T follicular helper cell (primary cell): Measurements from ENCODE around the gene LYPD6B.

Experiments
- DNase-seq: peaks from one replicate; pipeline ENCODE4 v3.0.0-alpha.2; 2020; ENCODE audit warnings: low read depth

The LYPD6B gene

GRCh38 chr2:149076863-149077412 is 38.4 kb downstream of the LYPD6B start:
- DNase-seq = no peak

- no peak for DNase-seq
Observed at GRCh38 chr2:149077861-149078260, 39.4 kb downstream of the LYPD6B start.

GRCh38 chr2:149080099-149080498 is 41.6 kb downstream of the LYPD6B start:
- no peak for DNase-seq

- no peak for DNase-seq
Observed at GRCh38 chr2:149080971-149081370, 42.5 kb downstream of the LYPD6B start.

- no peak for DNase-seq
Observed at GRCh38 chr2:149082079-149082478, 43.6 kb downstream of the LYPD6B start.

GRCh38 chr2:149082735-149083134 is 44.2 kb downstream of the LYPD6B start:
- DNase-seq = no peak

DNA sequence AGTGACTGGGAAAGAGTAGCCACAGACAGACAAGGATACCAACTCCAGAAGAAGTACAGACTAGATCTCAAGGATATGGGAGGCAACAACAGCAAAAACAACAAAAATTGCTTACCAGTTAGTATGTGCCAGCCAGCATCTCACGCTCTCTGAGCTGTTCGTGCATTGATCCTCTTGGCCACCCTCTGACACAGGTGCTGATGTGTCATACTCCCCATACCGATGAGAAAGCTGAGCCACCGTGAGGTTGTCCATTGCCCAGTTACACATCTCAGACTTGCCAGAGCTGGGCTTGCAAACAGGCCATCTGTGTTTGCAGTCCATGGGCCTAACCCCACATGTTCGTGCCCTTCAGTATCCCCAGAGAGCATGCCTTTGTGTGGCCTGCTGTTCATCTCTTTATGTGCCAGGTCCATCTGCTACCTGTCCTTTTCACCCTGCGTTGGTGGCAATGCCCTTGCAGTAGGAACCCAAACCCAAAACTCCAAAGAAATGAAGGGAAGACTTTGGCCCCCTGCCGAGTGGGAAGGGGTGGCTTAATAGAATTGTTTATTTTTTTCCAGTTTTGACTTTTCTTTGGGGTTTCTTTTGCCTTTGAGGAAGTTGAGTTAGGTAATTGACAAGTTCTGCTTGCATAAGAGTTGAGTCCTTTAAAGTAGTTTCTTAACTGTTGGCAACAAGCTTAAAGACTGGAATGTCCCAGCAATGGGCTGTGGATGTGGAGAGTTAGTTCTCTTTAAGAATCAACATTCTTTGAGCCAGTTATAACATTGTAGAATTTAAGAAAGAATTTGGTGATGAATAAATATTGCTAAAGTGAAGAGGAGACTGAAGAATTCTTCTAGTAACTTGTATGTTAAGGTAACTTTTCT is 46.7 kb downstream of the LYPD6B start:
- no peak for DNase-seq

DNA sequence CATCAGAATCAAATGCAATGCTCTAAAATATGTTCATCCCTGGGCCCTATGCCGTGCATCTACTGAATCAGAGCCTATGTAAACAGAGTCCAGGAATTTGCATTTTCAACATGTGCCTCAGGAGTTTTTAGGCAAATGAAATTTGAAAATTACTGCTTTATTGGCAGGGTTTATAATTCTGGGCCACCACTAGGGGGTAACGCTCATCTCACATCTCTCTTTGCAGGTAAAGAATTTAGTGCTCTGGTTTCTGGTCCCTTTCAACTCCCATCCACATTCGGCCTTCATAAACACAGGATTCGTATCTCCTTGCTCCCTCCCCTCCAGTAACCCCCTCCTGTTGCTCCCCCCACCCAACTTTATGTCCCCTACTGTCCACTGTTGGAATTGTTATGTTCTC is 49.3 kb downstream of the LYPD6B start:
- no peak for DNase-seq

DNA sequence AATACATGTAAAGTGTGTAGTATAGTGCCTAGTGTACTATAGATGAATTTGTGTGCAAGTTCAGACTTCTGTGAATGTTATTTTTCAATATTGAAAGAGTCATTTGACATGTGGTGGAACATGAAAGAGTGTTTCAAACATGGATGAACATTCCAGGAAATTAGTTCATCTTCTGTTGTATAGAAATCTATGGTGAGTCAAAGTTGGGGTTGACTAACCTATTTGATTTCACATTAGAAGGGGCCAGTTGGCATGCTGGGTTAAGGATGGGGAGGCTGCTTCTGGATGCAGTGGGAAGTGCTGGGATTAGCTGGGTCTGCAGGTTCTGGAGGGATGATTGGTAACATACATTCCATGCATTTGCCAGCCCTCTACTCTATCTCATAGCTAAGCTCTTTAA is 50.6 kb downstream of the LYPD6B start:
- no peak for DNase-seq

- DNase-seq = no peak
Observed at GRCh38 chr2:149090706-149091105, 52.2 kb downstream of the LYPD6B start.

- DNase-seq = no peak
Observed at GRCh38 chr2:149093579-149093978, 55.1 kb downstream of the LYPD6B start.

GRCh38 chr2:149094217-149095015 is 55.9 kb downstream of the LYPD6B start:
- DNase-seq = no peak

- no peak for DNase-seq
Observed at GRCh38 chr2:149098701-149099100, 60.2 kb downstream of the LYPD6B start.

DNA sequence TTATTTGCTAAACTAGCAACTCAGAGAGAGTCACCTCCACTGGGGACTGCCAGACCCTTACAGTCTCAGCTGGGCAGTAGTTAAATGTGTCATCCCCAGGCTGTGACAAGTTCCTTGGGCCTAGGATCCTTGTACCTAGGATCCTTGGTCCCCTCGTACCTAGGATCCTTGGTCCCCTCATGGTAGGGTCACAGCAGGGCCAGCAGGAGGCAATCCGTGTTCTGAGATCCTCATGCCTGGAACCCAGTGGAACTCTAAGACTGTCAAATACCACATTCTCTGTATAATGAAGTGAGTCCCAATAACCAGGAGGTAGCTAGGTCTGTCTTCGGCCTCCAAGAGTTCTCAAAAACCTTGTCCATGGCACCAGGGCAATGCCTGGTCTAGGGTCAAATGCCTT is 60.8 kb downstream of the LYPD6B start:
- DNase-seq = no peak

DNA sequence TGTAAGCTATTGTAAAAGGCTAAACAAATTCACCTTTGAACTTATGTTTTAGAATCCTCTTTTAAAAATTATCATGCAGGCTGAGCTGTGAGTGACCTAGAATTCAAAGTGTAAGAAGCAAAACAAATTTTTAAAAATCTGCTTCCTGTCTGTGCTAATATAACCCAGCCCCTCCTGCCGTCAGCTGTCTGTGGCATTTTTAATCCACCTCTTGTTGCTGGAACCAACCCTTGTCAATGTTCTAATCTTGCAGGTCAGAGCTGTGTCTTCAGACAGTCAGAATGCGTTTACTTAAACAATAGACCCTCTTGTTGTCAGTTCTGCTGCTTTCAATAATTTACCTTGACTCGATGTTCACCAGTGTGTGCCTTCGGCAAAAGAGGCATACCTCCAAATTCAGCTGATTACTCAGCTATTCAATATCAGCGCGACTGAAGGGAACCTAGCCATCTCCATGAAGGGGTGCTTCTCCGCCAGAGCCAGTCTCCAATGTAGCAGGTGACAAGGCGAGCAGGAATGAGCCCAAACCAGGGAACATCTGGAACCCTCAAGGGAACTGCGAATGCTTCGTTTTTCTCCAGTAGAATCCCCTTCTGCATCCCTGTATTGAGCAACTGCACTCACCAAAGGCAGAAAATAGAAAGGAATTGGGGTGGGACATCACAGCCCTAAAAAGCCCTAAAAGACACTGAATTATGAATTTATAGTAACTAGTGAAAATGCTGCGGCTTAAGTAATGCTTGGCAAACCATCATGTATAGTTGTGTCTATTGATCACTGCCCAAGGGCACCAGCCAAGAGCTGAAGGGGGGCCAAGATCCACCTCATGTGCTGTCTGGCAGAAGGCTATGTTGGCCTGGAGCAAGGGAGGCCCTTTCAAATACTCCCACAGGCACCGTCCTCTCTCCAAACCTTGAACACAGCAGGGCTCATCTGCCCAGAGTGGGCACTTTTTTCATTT is 62.5 kb downstream of the LYPD6B start:
- DNase-seq = no peak

DNA sequence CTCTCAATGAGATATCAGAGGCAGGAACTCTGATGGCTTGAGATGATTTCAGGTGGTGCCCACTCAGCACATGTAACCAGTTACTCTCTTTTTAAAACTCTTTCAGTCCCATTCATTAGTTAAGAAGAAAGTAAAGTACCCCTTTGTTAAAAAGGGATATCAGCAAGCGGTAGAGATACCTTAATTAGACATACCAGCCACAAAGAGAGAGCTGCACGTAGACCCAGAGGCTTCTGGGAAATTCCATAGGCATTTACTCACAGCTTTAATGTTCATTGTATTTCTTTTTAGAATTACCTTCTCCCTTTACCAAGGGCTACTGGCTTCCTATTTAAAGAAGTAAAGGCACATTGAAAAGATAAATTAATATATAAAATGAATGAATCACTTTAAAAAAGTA is 63.3 kb downstream of the LYPD6B start:
- no peak for DNase-seq

DNA sequence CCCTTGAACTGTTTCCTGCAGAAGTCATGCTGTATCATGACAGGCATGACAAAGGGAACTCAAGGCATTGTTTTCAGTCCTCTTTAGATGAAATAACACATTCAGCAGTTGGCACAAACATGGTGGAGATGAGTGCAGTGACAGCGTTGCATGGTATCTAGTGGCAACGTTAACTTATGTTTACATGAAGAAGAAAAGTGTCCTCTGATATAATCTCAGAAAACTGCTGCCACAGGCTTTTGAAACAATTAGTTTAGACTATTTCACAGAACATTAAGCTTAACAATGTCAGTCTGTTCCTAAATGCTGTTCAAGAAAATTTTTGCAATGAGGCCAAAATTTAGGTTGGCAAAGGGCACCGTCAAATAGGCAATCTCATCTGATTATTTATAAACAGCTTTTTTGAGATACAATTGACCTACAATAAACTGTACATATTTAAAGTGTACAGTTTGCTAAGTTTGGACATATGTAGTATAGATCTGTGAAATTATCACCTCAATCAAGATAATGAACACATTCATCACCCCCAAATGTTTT is 64.7 kb downstream of the LYPD6B start:
- no peak for DNase-seq

DNA sequence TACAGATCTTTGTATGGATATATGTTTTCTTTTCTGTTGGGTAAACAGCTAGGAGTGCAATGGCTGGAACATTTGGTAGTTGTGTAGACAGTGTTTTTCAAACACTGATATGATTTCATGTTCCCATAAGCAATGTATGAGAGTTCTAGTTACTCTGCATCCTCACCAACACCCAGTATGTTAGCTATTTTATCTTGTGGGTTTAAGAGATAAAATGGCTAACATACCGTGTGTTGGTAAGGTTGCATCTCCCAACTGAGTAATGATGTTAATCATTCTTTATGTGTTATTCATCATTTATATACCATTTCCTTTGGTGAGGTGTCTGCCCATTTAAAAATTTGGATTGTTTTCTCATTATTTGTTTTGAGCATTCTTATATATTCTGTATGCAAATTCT is 65.7 kb downstream of the LYPD6B start:
- DNase-seq = no peak

DNA sequence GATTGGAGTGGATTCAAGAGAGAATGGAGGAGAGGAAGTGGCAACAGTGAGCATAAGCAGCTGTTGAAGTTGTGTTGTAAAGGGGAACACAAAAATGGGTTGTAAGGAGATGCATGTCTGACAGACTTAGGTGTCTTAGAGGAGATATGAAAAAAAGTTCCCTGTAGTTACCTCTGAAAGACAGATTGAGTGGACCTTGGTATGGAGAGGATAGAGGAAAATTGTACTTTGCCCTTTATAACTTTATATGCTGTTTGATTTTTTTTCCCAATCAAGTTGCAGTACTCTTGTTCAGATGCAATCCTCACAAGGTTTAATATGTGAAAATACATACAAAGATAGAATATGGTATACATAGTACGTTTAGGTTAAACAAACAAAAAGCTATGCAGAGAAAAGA is 73.6 kb downstream of the LYPD6B start:
- no peak for DNase-seq

GRCh38 chr2:149112713-149113112 is 74.2 kb downstream of the LYPD6B start:
- no peak for DNase-seq

GRCh38 chr2:149115781-149116180 is 77.3 kb downstream of the LYPD6B start:
- no peak for DNase-seq
